GM18909 (cell line): Measurements from ENCODE around the gene HEXA.
"Not testable (repeated sequence)": the region's sequence is repeated elsewhere in the genome, so short reads cannot be mapped to it uniquely, and the experiment has no call there.

ENCODE experiments used
- ATAC-seq: cut with Tn5 transposase; IDR thresholded peaks from one replicate; pipeline ENCODE4 v1.9.1; 2021; ENCODE audit warnings: mild to moderate bottlenecking; ENCODE audit not compliant: unreplicated experiment, poor library complexity

The HEXA gene

DNA sequence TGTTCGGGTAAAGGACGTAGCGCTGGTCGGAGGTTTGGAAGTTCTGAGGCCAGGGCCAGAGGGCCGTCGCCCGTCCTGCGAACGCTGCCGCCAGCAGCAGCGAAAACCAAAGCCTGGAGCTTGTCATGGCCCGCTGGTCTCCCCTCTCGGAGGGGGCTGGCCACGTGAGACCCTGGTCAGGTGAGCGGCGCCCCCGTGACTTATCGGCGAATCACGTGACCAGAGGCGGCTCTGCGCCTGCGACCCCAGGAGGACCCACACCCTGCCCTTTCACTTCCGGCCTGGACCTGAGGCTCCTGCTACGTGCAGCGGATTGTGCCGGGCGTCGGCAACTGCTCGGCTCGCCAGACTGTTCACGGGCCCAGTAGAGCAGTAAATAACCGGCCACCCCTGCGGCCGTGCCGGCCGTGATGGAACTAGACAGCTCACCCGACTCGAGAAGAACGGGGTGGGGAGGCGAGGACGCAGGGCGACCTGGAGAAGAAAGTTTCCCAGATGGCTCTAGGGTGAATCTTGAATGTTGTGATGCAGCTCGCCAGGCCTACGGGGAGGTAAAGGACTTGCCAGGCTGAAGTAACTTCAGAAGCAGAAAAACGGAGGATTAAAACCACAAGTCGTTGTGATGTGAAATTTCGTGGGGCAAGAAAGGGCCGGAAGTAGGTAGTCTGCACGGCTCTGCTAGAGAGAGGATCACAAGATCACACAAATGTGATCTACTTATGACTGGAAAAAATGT is at the start of gene HEXA:
HEXA (minus strand) TSS at position 169 of the 736 bp plus-strand sequence; CDS start at position 127, 42 bp downstream.
- ATAC-seq, result peak; percentile 87

GRCh38 chr15:72423256-72423655 is 47.4 kb upstream of the HEXA start:
- no peak for ATAC-seq

- no peak for ATAC-seq
Observed at GRCh38 chr15:72421484-72421883, 45.7 kb upstream of the HEXA start.

GRCh38 chr15:72420576-72420975 is 44.8 kb upstream of the HEXA start:
- no peak for ATAC-seq

GRCh38 chr15:72419768-72420167 is 44.0 kb upstream of the HEXA start:
- not testable (repeated sequence) for ATAC-seq

DNA sequence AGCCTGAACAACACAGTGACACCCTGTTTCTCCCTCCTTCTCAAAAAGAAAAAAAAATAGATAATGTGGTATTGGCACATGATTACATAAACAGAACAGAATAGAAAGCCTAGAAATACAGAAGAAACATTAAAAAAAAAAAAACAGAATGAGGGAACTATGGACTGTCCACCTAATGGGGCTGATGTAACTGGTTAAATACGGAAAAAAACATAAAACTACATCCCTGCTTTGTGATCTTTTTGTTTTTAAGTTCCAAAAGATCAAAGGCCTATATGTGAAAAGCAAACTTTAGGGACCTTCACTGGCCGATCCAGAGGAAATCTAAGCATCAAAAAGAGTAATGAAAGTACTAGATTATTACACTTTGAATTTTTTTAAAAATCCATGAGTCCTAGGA is 39.5 kb upstream of the HEXA start:
- no peak for ATAC-seq

DNA sequence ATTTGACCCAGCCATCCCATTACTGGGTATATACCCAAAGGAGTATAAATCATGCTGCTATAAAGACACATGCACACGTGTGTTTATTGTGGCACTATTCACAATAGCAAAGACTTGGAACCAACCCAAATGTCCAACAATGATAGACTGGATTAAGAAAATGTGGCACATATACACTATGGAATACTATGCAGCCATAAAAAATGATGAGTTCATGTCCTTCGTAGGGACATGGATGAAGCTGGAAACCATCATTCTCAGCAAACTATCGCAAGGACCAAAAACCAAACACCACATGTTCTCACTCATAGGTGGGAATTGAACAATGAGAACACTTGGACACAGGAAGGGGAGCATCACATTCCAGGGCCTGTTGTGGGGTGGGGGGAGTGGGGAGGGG is 37.5 kb upstream of the HEXA start:
- not testable (repeated sequence) for ATAC-seq

GRCh38 chr15:72411544-72411943 is 35.7 kb upstream of the HEXA start:
- ATAC-seq, result no peak

- ATAC-seq, result no peak
Observed at GRCh38 chr15:72411111-72411510, 35.3 kb upstream of the HEXA start.

DNA sequence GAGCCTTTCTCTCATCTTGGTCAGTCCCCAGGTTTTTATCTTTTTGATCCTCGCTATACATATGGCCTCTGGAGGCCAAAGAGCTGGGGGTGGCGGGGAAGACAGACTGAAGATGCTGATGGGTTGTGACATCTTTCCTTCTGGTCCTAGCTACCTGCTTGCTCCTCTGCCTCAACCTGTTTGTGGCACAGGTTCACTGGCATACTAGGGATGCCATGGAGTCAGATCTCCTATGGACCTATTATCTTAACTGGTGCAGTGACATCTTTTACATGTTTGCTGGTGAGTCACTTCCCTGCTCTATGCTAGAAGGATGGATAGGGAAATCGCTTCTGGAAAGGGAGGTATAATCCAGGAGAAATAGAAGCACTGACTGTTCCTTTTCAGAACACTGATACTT is 31.1 kb upstream of the HEXA start:
- no peak for ATAC-seq

DNA sequence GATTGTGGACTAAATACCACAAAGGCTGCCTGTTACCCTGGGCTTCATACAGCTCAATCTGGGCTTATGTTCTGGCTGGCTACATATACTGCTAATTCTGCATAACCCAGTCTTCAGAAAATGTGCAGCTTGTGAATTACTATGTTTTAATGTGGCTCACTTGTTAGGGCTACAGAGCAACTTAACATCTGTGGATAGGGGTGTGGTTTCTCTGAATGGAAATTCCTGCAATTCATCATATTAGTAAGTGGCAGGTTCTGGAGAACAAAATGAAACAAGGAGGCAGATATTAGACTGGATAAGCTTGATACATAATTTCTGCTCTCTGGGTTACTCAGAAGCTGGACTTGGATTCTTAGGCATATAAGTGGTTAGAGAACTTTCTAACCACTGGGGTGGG is 29.0 kb upstream of the HEXA start:
- no peak for ATAC-seq

DNA sequence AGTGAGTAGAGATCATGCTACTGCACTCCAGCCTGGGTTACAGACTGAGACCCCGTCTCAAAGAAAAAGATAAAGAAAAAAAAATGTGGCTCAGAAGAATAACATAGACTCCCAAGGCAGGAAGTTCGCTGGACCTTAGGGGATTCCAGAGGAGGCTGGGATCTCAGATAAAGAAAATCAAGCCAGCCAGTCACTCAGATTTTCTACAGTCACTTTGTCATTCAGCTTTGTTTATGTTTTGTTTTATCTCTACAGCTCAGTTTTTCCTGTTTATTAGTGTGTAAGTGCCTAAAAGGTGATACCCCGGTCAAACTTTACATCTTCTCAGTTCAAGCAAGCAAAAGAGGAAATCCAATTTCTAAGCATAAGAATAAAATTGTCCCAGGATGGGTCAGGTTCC is 28.5 kb upstream of the HEXA start:
- no peak for ATAC-seq

GRCh38 chr15:72402726-72403125 is 26.9 kb upstream of the HEXA start:
- ATAC-seq, result no peak

DNA sequence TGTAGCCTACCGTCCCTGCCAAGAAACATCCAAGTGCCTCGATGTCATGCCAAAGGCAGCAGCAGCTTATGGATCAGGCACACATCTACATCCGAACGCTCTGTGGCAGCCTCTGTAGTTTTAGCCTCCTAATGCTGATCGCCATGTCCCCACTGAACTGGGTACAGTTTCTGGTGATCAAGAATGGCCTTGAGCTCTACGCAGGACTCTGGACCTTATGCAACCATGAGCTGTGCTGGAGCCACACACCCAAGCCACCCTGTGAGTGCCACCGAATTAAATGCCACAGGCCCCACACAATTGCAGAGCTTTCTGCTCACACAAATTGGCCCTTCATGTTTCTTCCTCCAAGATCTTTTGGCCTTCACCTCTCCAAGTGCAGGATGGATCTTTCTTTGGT is 22.8 kb upstream of the HEXA start:
- ATAC-seq, result no peak

- ATAC-seq, result no peak
Observed at GRCh38 chr15:72397796-72398588, 22.2 kb upstream of the HEXA start, which contains the start of gene TMEM202. Gene TMEM202 (plus strand): TSS chr15:72398305. CDS start chr15:72398327, 22 bp downstream.

DNA sequence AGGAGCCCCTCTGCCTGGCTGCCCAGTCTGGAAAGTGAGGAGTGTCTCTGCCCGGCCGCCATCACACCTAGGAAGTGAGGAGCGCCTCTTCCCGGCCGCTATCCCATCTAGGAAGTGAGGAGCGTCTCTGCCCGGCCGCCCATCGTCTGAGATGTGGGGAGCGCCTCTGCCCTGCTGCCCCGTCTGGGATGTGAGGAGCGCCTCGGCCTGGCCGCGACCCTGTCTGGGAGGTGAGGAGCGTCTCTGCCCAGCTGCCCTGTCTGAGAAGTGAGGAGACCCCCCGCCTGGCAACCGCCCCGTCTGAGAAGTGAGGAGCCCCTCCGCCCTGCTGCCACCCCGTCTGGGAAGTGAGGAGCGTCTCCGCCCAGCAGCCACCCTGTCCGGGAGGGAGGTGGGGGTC is 20.5 kb upstream of the HEXA start:
- ATAC-seq, result not testable (repeated sequence)

GRCh38 chr15:72389231-72389630 is 13.4 kb upstream of the HEXA start:
- no peak for ATAC-seq

- ATAC-seq, result no peak
Observed at GRCh38 chr15:72387741-72388140, 11.9 kb upstream of the HEXA start.

GRCh38 chr15:72382146-72382545 is 6.3 kb upstream of the HEXA start:
- no peak for ATAC-seq

DNA sequence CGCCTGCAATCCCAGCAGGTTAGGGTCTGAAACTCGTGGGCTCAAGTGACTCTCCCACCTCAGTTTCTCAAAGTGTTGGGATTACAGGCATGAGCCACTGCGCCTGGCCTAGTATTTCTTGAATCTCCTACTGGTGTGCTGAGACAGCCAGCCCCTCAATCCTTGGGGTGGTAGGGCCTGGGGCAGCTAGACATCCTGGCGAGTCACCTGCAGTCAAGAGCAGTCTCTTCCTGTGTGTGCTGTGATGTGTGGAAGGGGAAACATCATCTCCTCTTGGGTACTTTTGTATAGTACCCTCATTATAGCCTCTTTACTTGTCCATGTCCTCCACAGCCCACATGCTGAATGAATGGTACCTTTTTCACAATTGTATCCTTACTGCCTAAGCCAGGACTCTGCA is 4.9 kb upstream of the HEXA start:
- no peak for ATAC-seq

- ATAC-seq, result no peak
Observed at GRCh38 chr15:72379856-72380430, 4.1 kb upstream of the HEXA start.
